Measurements from ENCODE around the gene GGPS1.

DNA sequence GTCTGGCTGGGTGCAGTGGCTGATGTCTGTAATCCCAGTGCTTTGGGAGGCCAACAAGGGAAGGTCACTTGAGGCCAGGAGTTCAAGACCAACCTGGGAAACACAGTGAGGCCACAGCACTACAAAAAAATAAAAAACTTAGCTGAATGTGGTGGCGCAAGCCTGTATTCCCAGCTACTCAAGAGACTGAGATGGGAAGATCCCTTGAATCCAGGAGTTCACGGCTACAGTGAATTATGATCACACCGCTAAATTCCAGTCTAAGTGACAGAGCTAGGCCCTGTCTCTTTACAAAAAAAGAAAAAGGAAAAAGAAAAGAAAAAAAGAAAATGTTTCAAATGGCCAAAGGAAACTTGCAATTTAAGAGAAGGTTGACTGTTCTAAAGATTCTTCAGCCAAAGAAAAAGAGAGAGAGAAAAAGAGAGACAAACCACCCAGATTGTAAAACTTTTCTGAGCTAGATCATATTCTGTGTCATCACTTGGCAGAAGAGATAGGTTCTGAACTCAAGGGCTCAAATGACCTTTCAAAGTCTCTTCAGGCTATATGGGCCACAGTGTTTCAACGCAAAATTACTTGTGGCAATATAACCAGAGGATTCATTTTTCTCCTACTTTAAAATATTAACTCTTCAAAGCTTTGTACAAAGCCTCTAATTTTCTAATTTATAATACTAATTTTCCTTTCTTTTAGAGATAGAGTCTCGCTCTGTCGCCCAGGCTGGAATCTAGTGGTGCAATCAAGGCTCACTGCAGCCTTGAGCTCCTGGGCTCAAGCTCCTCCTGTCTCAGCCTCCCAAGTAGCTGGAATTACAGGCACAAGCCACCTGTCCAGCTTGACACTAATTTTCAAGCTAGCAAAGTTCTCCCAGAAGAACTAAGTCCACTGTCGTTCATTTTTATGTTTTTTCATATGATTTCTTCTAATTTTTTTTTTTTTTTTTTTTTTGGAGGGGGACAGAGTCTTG is 20.9 kb upstream of the GGPS1 start:
- TF ChIP-seq, protein P1, sequence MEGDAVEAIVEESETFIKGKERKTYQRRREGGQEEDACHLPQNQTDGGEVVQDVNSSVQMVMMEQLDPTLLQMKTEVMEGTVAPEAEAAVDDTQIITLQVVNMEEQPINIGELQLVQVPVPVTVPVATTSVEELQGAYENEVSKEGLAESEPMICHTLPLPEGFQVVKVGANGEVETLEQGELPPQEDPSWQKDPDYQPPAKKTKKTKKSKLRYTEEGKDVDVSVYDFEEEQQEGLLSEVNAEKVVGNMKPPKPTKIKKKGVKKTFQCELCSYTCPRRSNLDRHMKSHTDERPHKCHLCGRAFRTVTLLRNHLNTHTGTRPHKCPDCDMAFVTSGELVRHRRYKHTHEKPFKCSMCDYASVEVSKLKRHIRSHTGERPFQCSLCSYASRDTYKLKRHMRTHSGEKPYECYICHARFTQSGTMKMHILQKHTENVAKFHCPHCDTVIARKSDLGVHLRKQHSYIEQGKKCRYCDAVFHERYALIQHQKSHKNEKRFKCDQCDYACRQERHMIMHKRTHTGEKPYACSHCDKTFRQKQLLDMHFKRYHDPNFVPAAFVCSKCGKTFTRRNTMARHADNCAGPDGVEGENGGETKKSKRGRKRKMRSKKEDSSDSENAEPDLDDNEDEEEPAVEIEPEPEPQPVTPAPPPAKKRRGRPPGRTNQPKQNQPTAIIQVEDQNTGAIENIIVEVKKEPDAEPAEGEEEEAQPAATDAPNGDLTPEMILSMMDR (IDR thresholded peaks at IDR 0.05), result no peak
- no peak for TF ChIP-seq EZH2 (IDR thresholded peaks at IDR 0.05)
